GM19468 (cell line): Measurements from ENCODE around the gene SLIT1.

Source experiments
- ATAC-seq: cut with Tn5 transposase; IDR thresholded peaks from one replicate; pipeline ENCODE4 v1.9.1; 2021; ENCODE audit warnings: mild to moderate bottlenecking, moderate library complexity, moderate number of reproducible peaks; ENCODE audit not compliant: unreplicated experiment; ENCODE audit errors: extremely low read depth

Gene SLIT1

GRCh38 chr10:97056003-97056630 lies 129.6 kb downstream of the SLIT1 start:
- no peak for ATAC-seq

- ATAC-seq, result no peak
These were observed 132.5 kb downstream of the SLIT1 start for GRCh38 chr10:97053276-97053675.

- no peak for ATAC-seq
These were observed 134.7 kb downstream of the SLIT1 start for GRCh38 chr10:97050956-97051496.

- ATAC-seq, result no peak
These were observed 135.5 kb downstream of the SLIT1 start for GRCh38 chr10:97050205-97050745.

- no peak for ATAC-seq
These were observed 136.1 kb downstream of the SLIT1 start for GRCh38 chr10:97049670-97050069.

- no peak for ATAC-seq
These were observed 136.9 kb downstream of the SLIT1 start for GRCh38 chr10:97048649-97049427.

GRCh38 chr10:97047788-97048187 lies 138.0 kb downstream of the SLIT1 start:
- ATAC-seq, result no peak

GRCh38 chr10:97047083-97047736 lies 138.5 kb downstream of the SLIT1 start:
- no peak for ATAC-seq

GRCh38 chr10:97046456-97047082 lies 139.2 kb downstream of the SLIT1 start:
- no peak for ATAC-seq

GRCh38 chr10:97043563-97043855 lies 142.2 kb downstream of the SLIT1 start:
- ATAC-seq, result no peak

- no peak for ATAC-seq
These were observed 142.8 kb downstream of the SLIT1 start for GRCh38 chr10:97042716-97043562.

- no peak for ATAC-seq
These were observed 143.7 kb downstream of the SLIT1 start for GRCh38 chr10:97042081-97042480.

- no peak for ATAC-seq
These were observed 145.1 kb downstream of the SLIT1 start for GRCh38 chr10:97040706-97041105.

- ATAC-seq, result no peak
These were observed 145.5 kb downstream of the SLIT1 start for GRCh38 chr10:97040248-97040584.

GRCh38 chr10:97039538-97040247 lies 146.1 kb downstream of the SLIT1 start:
- no peak for ATAC-seq

GRCh38 chr10:97038688-97039087 lies 147.1 kb downstream of the SLIT1 start:
- ATAC-seq, result no peak

GRCh38 chr10:97037365-97038361 lies 148.1 kb downstream of the SLIT1 start:
- ATAC-seq, result peak; percentile 42
